ENCODE data around the gene DRAXIN. TPM values are rescaled to one million over a fixed set of nuclear protein-coding genes. Genes with fewer than 3 reads are reported as not detected.

Gene DRAXIN
- total RNA-seq, 2 donors from 2014 or later: 0.35 TPM; not detected in 1

GRCh38 chr1:11705596-11705995, 14.1 kb downstream of the DRAXIN start:
- Histone ChIP-seq H3K27me3 (replicated peaks; ENCODE audit: insufficient read depth) (no peaks in the 10 kb centered on the region), H3K4me1 (ENCODE audit: control insufficient read depth in 1 of 2, low read depth in 2 of 2) (peaks cover 5 to 17% of the 10 kb centered on the region in 2 donors), H3K36me3 (no peaks in the 10 kb centered on the region), H3K27ac (no peak overlapping the region), H3K4me3 (no peak overlapping the region), H3K9me3 (no peaks in the 10 kb centered on the region)
- TF ChIP-seq CTCF (IDR thresholded peaks at IDR 0.05): no peak
- ATAC-seq (ENCODE audit: insufficient number of reproducible peaks, low FRiP score, low read depth): no peak
- DNase-seq (ENCODE audit: low spot score): no peak

- peaks cover 5 to 10% of the 10 kb centered on the region in 2 donors for H3K4me1 ChIP-seq (ENCODE audit: control insufficient read depth in 1 of 2, low read depth in 2 of 2)
- no peak overlapping the region for H3K4me3 ChIP-seq
- ATAC-seq (ENCODE audit: insufficient number of reproducible peaks, low FRiP score, low read depth) (no peak), DNase-seq (ENCODE audit: low spot score) (no peak)
- no peaks in the 10 kb centered on the region for H3K9me3 ChIP-seq
- no peaks in the 10 kb centered on the region for H3K36me3 ChIP-seq
- no peak overlapping the region for H3K27ac ChIP-seq
- TF ChIP-seq CTCF (IDR thresholded peaks at IDR 0.05): no peak
- H3K27me3 ChIP-seq (replicated peaks; ENCODE audit: insufficient read depth): peaks cover 3% of the 10 kb centered on the region
These were observed 14.8 kb downstream of the DRAXIN start for GRCh38 chr1:11706292-11706691.

- peaks cover 4% of the 10 kb centered on the region for H3K27me3 ChIP-seq (replicated peaks; ENCODE audit: insufficient read depth)
- ATAC-seq (ENCODE audit: insufficient number of reproducible peaks, low FRiP score, low read depth) (no peak), DNase-seq (ENCODE audit: low spot score) (no peak)
- H3K27ac ChIP-seq: no peak overlapping the region
- H3K36me3 ChIP-seq: no peaks in the 10 kb centered on the region
- no peak overlapping the region for H3K4me3 ChIP-seq
- H3K4me1 ChIP-seq (ENCODE audit: control insufficient read depth in 1 of 2, low read depth in 2 of 2): peaks cover 0 to 5% of the 10 kb centered on the region in 2 donors
- no peak for TF ChIP-seq CTCF (IDR thresholded peaks at IDR 0.05)
- no peaks in the 10 kb centered on the region for H3K9me3 ChIP-seq
These were observed 16.2 kb downstream of the DRAXIN start for GRCh38 chr1:11707621-11708276.

- no peak for TF ChIP-seq CTCF (IDR thresholded peaks at IDR 0.05)
- no peaks in the 10 kb centered on the region for H3K36me3 ChIP-seq
- H3K4me1 ChIP-seq (ENCODE audit: control insufficient read depth in 1 of 2, low read depth in 2 of 2): peaks cover 0 to 5% of the 10 kb centered on the region in 2 donors
- H3K9me3 ChIP-seq: no peaks in the 10 kb centered on the region
- H3K4me3 ChIP-seq: no peak overlapping the region
- DNase-seq (ENCODE audit: low spot score) (no peak), ATAC-seq (ENCODE audit: insufficient number of reproducible peaks, low FRiP score, low read depth) (no peak)
- H3K27me3 ChIP-seq (replicated peaks; ENCODE audit: insufficient read depth): peaks cover 4% of the 10 kb centered on the region
- no peak overlapping the region for H3K27ac ChIP-seq
These were observed 17.2 kb downstream of the DRAXIN start for GRCh38 chr1:11708554-11709350.

DNA sequence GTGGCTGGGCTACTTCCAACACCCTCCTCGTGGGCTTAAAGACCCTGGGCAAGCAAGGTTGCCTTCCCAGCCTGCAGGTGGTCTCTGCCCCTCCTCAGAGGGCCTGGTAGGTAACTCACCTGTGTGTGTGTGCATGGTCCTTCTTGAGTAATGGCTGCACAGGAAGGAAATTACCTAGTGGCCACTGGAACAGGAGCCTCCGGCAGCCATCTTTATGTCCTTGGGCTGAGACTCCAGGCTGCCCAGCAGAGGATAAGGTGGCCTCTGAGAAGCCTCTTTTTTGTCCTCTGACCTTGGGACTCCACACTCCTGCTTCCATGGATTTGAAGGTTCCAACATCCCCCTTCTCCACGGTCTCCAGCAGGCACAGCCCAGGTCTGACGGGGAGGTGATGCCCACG, 20.0 kb downstream of the DRAXIN start:
- DNase-seq (ENCODE audit: low spot score) (no peak), ATAC-seq (ENCODE audit: insufficient number of reproducible peaks, low FRiP score, low read depth) (no peak)
- Histone ChIP-seq H3K9me3 (no peaks in the 10 kb centered on the region), H3K36me3 (no peaks in the 10 kb centered on the region), H3K4me3 (no peak overlapping the region), H3K4me1 (ENCODE audit: control insufficient read depth in 1 of 2, low read depth in 2 of 2) (peaks cover 0 to 5% of the 10 kb centered on the region in 2 donors), H3K27ac (no peak overlapping the region), H3K27me3 (replicated peaks; ENCODE audit: insufficient read depth) (peaks cover 4% of the 10 kb centered on the region)
- no peak for TF ChIP-seq CTCF (IDR thresholded peaks at IDR 0.05)

Data from thoracic aorta (tissue), 2 donors.